ENCODE results near the gene STIMATE.
A peak's percentile ranks its signal among the peaks of the same experiment; 100 is the strongest.

Gene STIMATE

DNA sequence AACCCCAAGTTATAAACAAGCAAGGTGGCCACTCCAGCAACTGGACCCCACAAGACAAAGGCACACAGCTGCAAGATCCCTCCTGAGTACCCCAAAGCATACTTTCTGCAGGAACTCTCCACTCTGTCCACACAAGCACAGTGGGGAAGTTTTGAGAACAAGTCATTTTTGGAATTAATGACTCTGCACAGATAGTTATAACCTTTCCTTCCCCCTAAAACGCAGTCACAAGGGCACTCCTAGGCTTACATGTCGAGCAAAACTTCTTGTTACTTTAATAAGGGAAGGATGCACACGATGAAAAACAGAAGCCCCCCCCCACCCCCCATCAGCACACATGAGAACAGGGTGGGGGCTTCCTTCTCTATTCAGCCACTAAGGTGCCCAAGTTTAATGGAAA, 1.2 kb downstream of the STIMATE start:
- H4K20me1 ChIP-seq (ENCODE audit: insufficient read depth, low read length): no peaks in the 10 kb centered on the region
- no peak overlapping the region; the same call in 1 of the 2 replicates for H2AFZ ChIP-seq (ENCODE audit: low read length)
- no peak overlapping the region; the same call in 1 of the 2 replicates for H3K9ac ChIP-seq (ENCODE audit: low read length)
- H3F3A ChIP-seq (ENCODE audit: insufficient read depth, low read length): 0 out of 2 replicates have a peak, but pooled peaks cover 5% of the 10 kb centered on the region
- DNase-seq: no peak
- H3K27ac ChIP-seq (ENCODE audit: low read length): no peak overlapping the region
- no peaks in the 10 kb centered on the region for H3K9me2 ChIP-seq (replicated peaks; ENCODE audit: insufficient read depth, low read length)
- no peaks in the 10 kb centered on the region for H3K36me3 ChIP-seq (replicated peaks; ENCODE audit: insufficient read depth, low read length)
- no peaks in the 10 kb centered on the region for H3K27me3 ChIP-seq (replicated peaks; ENCODE audit: insufficient read depth, low read length)
- H3K79me2 ChIP-seq (ENCODE audit: low read length): peaks cover 18% of the 10 kb centered on the region; the same call in 1 of the 2 replicates
- TF ChIP-seq EZH2 (optimal IDR thresholded peaks at IDR 0.05; ENCODE audit: low read depth, low read length): no peak
- TF ChIP-seq, protein P1, sequence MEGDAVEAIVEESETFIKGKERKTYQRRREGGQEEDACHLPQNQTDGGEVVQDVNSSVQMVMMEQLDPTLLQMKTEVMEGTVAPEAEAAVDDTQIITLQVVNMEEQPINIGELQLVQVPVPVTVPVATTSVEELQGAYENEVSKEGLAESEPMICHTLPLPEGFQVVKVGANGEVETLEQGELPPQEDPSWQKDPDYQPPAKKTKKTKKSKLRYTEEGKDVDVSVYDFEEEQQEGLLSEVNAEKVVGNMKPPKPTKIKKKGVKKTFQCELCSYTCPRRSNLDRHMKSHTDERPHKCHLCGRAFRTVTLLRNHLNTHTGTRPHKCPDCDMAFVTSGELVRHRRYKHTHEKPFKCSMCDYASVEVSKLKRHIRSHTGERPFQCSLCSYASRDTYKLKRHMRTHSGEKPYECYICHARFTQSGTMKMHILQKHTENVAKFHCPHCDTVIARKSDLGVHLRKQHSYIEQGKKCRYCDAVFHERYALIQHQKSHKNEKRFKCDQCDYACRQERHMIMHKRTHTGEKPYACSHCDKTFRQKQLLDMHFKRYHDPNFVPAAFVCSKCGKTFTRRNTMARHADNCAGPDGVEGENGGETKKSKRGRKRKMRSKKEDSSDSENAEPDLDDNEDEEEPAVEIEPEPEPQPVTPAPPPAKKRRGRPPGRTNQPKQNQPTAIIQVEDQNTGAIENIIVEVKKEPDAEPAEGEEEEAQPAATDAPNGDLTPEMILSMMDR (IDR thresholded peaks at IDR 0.05; ENCODE audit: low read length): no peak
- H3K4me3 ChIP-seq (ENCODE audit: low read length): peak overlapping the region; percentile 86
- no peaks in the 10 kb centered on the region for H3K9me3 ChIP-seq (replicated peaks; ENCODE audit: insufficient read depth, low read length)
- H3K4me2 ChIP-seq (ENCODE audit: low read depth, low read length): peak overlapping the region; percentile 89
- 0 out of 2 replicates have a peak, but pooled peaks cover 5% of the 10 kb centered on the region for H3K4me1 ChIP-seq (ENCODE audit: low read length)

DNA sequence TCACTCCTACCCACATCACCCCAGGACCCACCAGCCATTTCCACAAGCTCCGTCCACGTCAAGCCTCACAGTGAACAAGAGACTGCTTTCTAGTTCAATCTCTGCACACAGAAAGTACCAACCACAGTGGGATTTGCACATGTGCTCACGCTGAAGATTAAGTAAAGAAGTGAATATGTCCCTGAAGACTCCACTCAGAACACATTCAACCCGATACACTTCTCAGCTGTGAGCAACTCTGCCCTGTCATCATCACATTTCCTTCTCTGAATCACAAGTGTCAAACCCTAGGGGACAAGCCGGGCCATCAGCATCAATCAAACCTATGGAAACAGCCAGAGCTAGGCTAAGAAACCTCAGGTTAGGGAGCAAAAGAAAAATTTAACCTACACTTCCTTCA, 1.9 kb downstream of the STIMATE start:
- no peaks in the 10 kb centered on the region for H4K20me1 ChIP-seq (ENCODE audit: insufficient read depth, low read length)
- H3K9ac ChIP-seq (ENCODE audit: low read length): no peak overlapping the region
- H3K27me3 ChIP-seq (replicated peaks; ENCODE audit: insufficient read depth, low read length): no peaks in the 10 kb centered on the region
- H3K9me3 ChIP-seq (replicated peaks; ENCODE audit: insufficient read depth, low read length): no peaks in the 10 kb centered on the region
- H3K4me3 ChIP-seq (ENCODE audit: low read length): no peak overlapping the region
- 0 out of 2 replicates have a peak, but pooled peaks cover 5% of the 10 kb centered on the region for H3F3A ChIP-seq (ENCODE audit: insufficient read depth, low read length)
- no peak overlapping the region for H3K27ac ChIP-seq (ENCODE audit: low read length)
- H3K36me3 ChIP-seq (replicated peaks; ENCODE audit: insufficient read depth, low read length): no peaks in the 10 kb centered on the region
- H2AFZ ChIP-seq (ENCODE audit: low read length): no peak overlapping the region
- TF ChIP-seq EZH2 (optimal IDR thresholded peaks at IDR 0.05; ENCODE audit: low read depth, low read length): no peak
- TF ChIP-seq, protein P1 (IDR thresholded peaks at IDR 0.05; ENCODE audit: low read length): no peak
- no peak for TF ChIP-seq EZH2phosphoT487 (IDR thresholded peaks at IDR 0.05; ENCODE audit: low read length)
- no peaks in the 10 kb centered on the region for H3K9me2 ChIP-seq (replicated peaks; ENCODE audit: insufficient read depth, low read length)
- H3K79me2 ChIP-seq (ENCODE audit: low read length): peaks cover 18% of the 10 kb centered on the region; the same call in 1 of the 2 replicates
- no peak for DNase-seq
- 0 out of 2 replicates have a peak, but pooled peaks cover 5% of the 10 kb centered on the region for H3K4me1 ChIP-seq (ENCODE audit: low read length)
- H3K4me2 ChIP-seq (ENCODE audit: low read depth, low read length): no peak overlapping the region

DNA sequence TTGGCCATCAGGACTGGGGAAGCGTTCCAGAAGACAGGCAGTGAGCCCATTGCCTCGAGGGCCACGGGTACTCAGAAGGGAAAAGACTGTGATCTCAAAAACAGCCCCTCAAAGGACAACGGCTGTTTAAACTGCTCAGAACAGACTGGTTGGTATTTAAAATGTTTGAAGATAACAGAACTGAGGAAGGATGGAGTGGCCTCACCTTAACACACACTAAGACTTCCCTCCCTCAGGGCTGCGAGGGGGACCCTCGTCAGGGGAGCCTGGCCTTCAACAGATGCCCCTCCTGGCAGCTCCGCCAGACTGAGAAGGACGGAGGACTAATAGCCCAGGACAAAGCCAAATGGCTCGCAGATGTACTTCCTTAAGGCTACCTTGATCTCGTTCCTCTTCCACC, 2.6 kb downstream of the STIMATE start:
- H3K27ac ChIP-seq (ENCODE audit: low read length): no peak overlapping the region
- no peaks in the 10 kb centered on the region for H4K20me1 ChIP-seq (ENCODE audit: insufficient read depth, low read length)
- peaks cover 18% of the 10 kb centered on the region; the same call in 1 of the 2 replicates for H3K79me2 ChIP-seq (ENCODE audit: low read length)
- H3K9me2 ChIP-seq (replicated peaks; ENCODE audit: insufficient read depth, low read length): no peaks in the 10 kb centered on the region
- no peak for DNase-seq
- H3K27me3 ChIP-seq (replicated peaks; ENCODE audit: insufficient read depth, low read length): no peaks in the 10 kb centered on the region
- 0 out of 2 replicates have a peak, but pooled peaks cover 5% of the 10 kb centered on the region for H3K4me1 ChIP-seq (ENCODE audit: low read length)
- no peak overlapping the region for H3K4me3 ChIP-seq (ENCODE audit: low read length)
- no peak overlapping the region for H2AFZ ChIP-seq (ENCODE audit: low read length)
- no peak overlapping the region for H3K9ac ChIP-seq (ENCODE audit: low read length)
- no peak overlapping the region for H3K4me2 ChIP-seq (ENCODE audit: low read depth, low read length)
- 0 out of 2 replicates have a peak, but pooled peaks cover 5% of the 10 kb centered on the region for H3F3A ChIP-seq (ENCODE audit: insufficient read depth, low read length)
- H3K36me3 ChIP-seq (replicated peaks; ENCODE audit: insufficient read depth, low read length): no peaks in the 10 kb centered on the region
- no peak for TF ChIP-seq EZH2 (optimal IDR thresholded peaks at IDR 0.05; ENCODE audit: low read depth, low read length)
- TF ChIP-seq, protein P1 (IDR thresholded peaks at IDR 0.05; ENCODE audit: low read length): no peak
- TF ChIP-seq EZH2phosphoT487 (IDR thresholded peaks at IDR 0.05; ENCODE audit: low read length): no peak
- H3K9me3 ChIP-seq (replicated peaks; ENCODE audit: insufficient read depth, low read length): no peaks in the 10 kb centered on the region
